Neural progenitor cell (in vitro differentiated cells): ENCODE data around the gene SYNDIG1L.

Experiments
- EZH2 ChIP-seq: fragments of 200-600 bp; sonication (generic); IDR thresholded peaks from 2 replicates; pipeline ENCODE4 v1.6.1; 2017; ENCODE audit warnings: antibody characterized with exemption, mild to moderate bottlenecking, moderate library complexity
- EZH2phosphoT487 ChIP-seq: fragments of 200-600 bp; sonication (generic); IDR thresholded peaks from 2 replicates; pipeline ENCODE4 v1.6.1; 2017; ENCODE audit warnings: antibody characterized with exemption
- TF ChIP-seq, protein P1 (sequence below): fragments of 200-600 bp; sonication (generic); IDR thresholded peaks from 2 replicates; pipeline ENCODE4 v1.5.1; 2017; ENCODE audit warnings: antibody characterized with exemption, mild to moderate bottlenecking

DNA sequence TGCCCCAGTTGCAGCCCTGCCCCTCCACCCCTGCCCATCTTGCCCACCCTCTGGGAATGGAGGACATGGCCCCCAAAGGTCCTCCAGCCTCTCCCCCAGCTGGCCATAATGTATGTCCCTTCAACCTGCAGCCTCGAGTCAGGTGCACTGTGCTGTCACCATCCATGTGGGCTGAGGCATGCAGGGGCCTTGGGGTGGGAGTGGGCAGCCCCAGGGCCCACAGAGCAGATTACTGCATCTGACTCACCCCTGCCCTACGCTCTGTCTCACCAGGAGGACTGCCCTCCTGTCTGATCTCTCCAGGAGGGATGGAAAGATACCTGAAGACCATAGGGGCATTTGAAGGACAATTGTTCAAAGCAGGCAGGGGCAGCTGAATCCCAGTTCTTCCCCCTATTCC lies 13.3 kb downstream of the SYNDIG1L start:
- TF ChIP-seq, protein P1, sequence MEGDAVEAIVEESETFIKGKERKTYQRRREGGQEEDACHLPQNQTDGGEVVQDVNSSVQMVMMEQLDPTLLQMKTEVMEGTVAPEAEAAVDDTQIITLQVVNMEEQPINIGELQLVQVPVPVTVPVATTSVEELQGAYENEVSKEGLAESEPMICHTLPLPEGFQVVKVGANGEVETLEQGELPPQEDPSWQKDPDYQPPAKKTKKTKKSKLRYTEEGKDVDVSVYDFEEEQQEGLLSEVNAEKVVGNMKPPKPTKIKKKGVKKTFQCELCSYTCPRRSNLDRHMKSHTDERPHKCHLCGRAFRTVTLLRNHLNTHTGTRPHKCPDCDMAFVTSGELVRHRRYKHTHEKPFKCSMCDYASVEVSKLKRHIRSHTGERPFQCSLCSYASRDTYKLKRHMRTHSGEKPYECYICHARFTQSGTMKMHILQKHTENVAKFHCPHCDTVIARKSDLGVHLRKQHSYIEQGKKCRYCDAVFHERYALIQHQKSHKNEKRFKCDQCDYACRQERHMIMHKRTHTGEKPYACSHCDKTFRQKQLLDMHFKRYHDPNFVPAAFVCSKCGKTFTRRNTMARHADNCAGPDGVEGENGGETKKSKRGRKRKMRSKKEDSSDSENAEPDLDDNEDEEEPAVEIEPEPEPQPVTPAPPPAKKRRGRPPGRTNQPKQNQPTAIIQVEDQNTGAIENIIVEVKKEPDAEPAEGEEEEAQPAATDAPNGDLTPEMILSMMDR: no peak
- TF ChIP-seq EZH2phosphoT487 (no peak), EZH2 (no peak)
